Psoas muscle (tissue), 8 donors: ENCODE measurements around the gene SDK2. TPM values are rescaled to one million over a fixed set of nuclear protein-coding genes. Genes with fewer than 3 reads are reported as not detected.
"Not testable (repeated sequence)": the region's sequence is repeated elsewhere in the genome, so short reads cannot be mapped to it uniquely, and the experiment has no call there.

ENCODE experiments used
- ATAC-seq, 4 donors: fragments of 200-7000 bp; cut with Tn5 transposase; one replicate each; pipeline ENCODE4 v1.9.1; 2020; ENCODE audit warnings: moderate library complexity in 3 of 4, mild to moderate bottlenecking in 2 of 4
- DNase-seq, 2 donors: peaks; one replicate each; pipeline ENCODE4 v3.0.0-alpha.2; 2020
- H3K27ac ChIP-seq: fragments of 200-600 bp; one replicate; pipeline ENCODE4 v1.8.0; 2022
- H3K27me3 ChIP-seq, 3 donors: fragments of 200-600 bp in 1 of 3; one replicate each; pipeline versions ENCODE4 v1.6.1 to v1.8.0; 2013 to 2022; ENCODE audit warnings: low read length in 2 of 3, mild to moderate bottlenecking in 2 of 3, moderate library complexity in 1 of 3; ENCODE audit not compliant: insufficient read depth in 3 of 3
- H3K36me3 ChIP-seq, 2 donors: fragments of 200-600 bp in 1 of 2; one replicate each; pipeline versions ENCODE4 v1.6.1 to v1.8.0; 2013 to 2022; ENCODE audit warnings: low read depth in 1 of 2, mild to moderate bottlenecking in 1 of 2, moderate library complexity in 1 of 2; ENCODE audit not compliant: insufficient read depth in 1 of 2
- H3K4me1 ChIP-seq: fragments of 200-600 bp; one replicate; pipeline ENCODE4 v1.8.0; 2022
- H3K4me3 ChIP-seq: fragments of 200-600 bp; one replicate; pipeline ENCODE4 v1.8.0; 2022; ENCODE audit warnings: mild to moderate bottlenecking
- H3K9me3 ChIP-seq: fragments of 200-600 bp; one replicate; pipeline ENCODE4 v1.8.0; 2022
- CTCF ChIP-seq: fragments of 200-600 bp; IDR thresholded peaks from one replicate; pipeline ENCODE4 v1.8.0; 2022; ENCODE audit warnings: antibody characterized with exemption
- WGBS, 3 donors: extraction: QIAGEN DNeasy Blood & Tissue Kit; methylation state at CpG; one replicate each; pipeline versions ENCODE4 v1.1.6 to v1.1.7; 2013; 5-methylcytosine and 5-hydroxymethylcytosine counted together
- intact Hi-C, 2 donors: fragments of 100-400 bp; cut with DNase I; formaldehyde crosslinking; loops; one replicate each; pipeline versions ENCODE4 v1.11.0 to v1.14.2; 2022
- polyA plus RNA-seq, 3 donors: library from polyadenylated mRNA; stranded (reverse); fragments of 200-250 nt; gene quantifications; one replicate each; pipeline ENCODE4 v1.2.3, GENCODE V29; 2013
- total RNA-seq, 4 donors: library from RNA; stranded (reverse); fragmentation: NEBNext Ultra II Directional in 2 of 4; extraction: Animal tissue kit (Norgen Biotek cat#: 25700) in 2 of 4; gene quantifications; one replicate each; pipeline versions ENCODE4 v1.2.1 to v1.2.4, GENCODE V29; 2021 to 2023
- donor health status: healthy with polysubstance abuse.
- donor health status: DM: no; HTN: no; CAD: no; lungs with moderate emphysema.
- donor health status: Bipolar disorder and iron deficiency.
- donor health status: healthy.
- donor health status: DM: yes; HTN: yes; CAD: no.
- donor health status: DM: no; HTN: no; CAD: no.
- donor health status: DM: no; HTN: no; CAD: no.
- donor health status: DM: yes; HTN: yes; CAD: no.

Gene SDK2
- total and polyA plus RNA-seq, 7 donors = 0.04 to 2.8 (median 0.24) TPM

DNA sequence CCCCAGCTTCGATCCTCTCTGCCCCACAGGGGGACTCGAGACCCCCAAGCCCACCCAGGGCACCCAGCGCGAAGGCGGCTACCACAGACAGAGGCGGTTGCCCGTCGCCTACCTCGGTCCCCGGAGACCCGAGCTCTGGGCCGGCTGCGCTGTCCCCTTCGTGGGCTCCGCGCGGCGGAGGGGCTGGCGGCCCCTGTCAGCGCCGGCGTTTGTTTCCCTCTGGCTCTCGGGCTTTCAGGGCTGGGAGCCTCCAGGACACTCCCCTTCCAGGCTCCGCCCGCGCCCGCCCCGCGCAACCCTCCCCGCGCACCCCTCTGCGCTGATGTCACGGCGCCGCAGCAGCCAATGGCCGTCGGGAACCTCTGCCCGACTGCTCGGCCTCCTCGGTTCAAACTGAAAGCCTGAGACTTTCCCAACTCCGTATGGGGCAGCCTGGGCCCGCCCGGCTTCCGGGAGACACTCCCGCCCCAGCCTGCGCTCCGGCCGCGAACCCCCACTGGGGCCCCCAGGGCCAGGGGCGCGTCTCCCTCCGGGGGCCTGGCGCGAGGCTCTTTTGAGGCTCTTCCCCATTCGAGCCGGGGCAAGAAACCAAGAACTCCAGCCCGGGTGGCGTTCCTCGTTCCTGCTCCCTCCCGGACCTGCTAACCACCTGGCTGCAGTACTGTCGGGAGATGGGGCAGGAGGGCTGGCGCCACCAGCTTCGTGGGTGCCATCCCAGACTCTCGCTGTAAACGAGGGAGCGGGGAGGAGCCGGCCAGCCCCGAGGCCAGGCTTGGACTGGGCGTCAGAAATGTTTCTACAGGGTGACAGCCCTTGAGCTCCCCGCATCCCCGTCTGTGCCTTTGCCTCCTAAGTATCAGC is 332.2 kb downstream of the SDK2 start, which contains the start of gene CDC42EP4:
TSS of gene CDC42EP4 (minus strand) at position 221 of the 861 bp plus-strand sequence. CDS start 25,501 bp downstream, outside the sequence.
- peaks cover 10% of the 10 kb centered on the region for H3K4me1 ChIP-seq
- peak; percentile 91 to 95 (median 94) for ATAC-seq
- 1 to 2% (median 1%) methylated on average over 62 to 71 of the region's 71 CpGs for WGBS, 3 donors

GRCh38 chr17:73311428-73311780 is 332.8 kb downstream of the SDK2 start:
- WGBS, 3 donors = 0% methylated on average over 29 to 38 of the region's 38 CpGs
- H3K27me3 ChIP-seq = no peaks in the 10 kb centered on the region
- H3K27ac ChIP-seq = peak overlapping the region; percentile 87
- no peaks in the 10 kb centered on the region for H3K9me3 ChIP-seq
- peak in 1 of 2 donors; percentile 73 for DNase-seq
- intact Hi-C loops = loop anchor here (2.0 to 5.0 kb wide), 3 partner anchors 46 to 55 kb away; no protein-coding TSS in a partner anchor
- no peaks in the 10 kb centered on the region for H3K36me3 ChIP-seq
- ATAC-seq = peak; percentile 28 to 56 (median 41)
- peaks cover 14% of the 10 kb centered on the region for H3K4me1 ChIP-seq
- peak overlapping the region; percentile 85 for H3K4me3 ChIP-seq
- TF ChIP-seq CTCF = no peak

More for the DNA sequence above, 332.2 kb downstream of the SDK2 start, which contains the start of gene CDC42EP4:
- Histone ChIP-seq H3K27me3 (no peaks in the 10 kb centered on the region), H3K36me3 (no peaks in the 10 kb centered on the region), H3K4me3 (peak within 1 kb of the TSS; percentile 85), H3K9me3 (no peaks in the 10 kb centered on the region), H3K27ac (peak within 1 kb of the TSS; percentile 87)
- DNase-seq = peak; percentile 96 to 97
- intact Hi-C loops = loop anchor here (2.0 to 5.0 kb wide), 3 partner anchors 45 to 55 kb away; no protein-coding TSS in a partner anchor
- no peak for TF ChIP-seq CTCF

GRCh38 chr17:73309727-73310596 is 334.3 kb downstream of the SDK2 start:
- peak overlapping the region; percentile 87 for H3K27ac ChIP-seq
- H3K4me1 ChIP-seq = peaks cover 28% of the 10 kb centered on the region
- no peak for TF ChIP-seq CTCF
- H3K27me3 ChIP-seq = no peaks in the 10 kb centered on the region
- WGBS, 3 donors = 22 to 38% (median 26%) methylated on average over 21 of the region's 21 CpGs
- ATAC-seq = no peak
- no peaks in the 10 kb centered on the region for H3K9me3 ChIP-seq
- H3K36me3 ChIP-seq = no peaks in the 10 kb centered on the region
- intact Hi-C loops = loop anchor here (2.0 to 5.0 kb wide), 3 partner anchors 47 to 57 kb away; no protein-coding TSS in a partner anchor
- peak overlapping the region; percentile 85 for H3K4me3 ChIP-seq
- DNase-seq = no peak

GRCh38 chr17:73308959-73309358 is 335.3 kb downstream of the SDK2 start:
- H3K36me3 ChIP-seq, H3K27me3 ChIP-seq, ATAC-seq, intact Hi-C loops, H3K9me3 ChIP-seq, DNase-seq: not testable (repeated sequence)
- 71 to 85% (median 74%) methylated on average over 5 of the region's 5 CpGs for WGBS, 3 donors
- peaks cover 37% of the 10 kb centered on the region for H3K4me1 ChIP-seq
- peak overlapping the region; percentile 85 for H3K4me3 ChIP-seq
- H3K27ac ChIP-seq = peak overlapping the region; percentile 87
